Activated CD4-positive, alpha-beta T cell treated with anti-CD3 and anti-CD28 coated beads, Interleukin-2, amount 10 ng/mL, durations not matched to agents 24 days and 14 days (primary cell): ENCODE measurements around the gene CAPN12. TPM values are rescaled to one million over a fixed set of nuclear protein-coding genes. Genes with fewer than 3 reads are reported as not detected.

ENCODE experiments used
- total RNA-seq: library from RNA; stranded (reverse); gene quantifications from 2 replicates; pipeline ENCODE4 v1.2.3, GENCODE V29; 2022

The CAPN12 gene
- total RNA-seq, 1 donor from 2014 or later: 3.5 TPM

Other genes starting within 250 kb of the CAPN12 start
- gene MAP4K1, start 126.5 kb downstream of the CAPN12 start, total RNA-seq: 156 and 172 TPM in 2 replicates
- 321 and 322 TPM in 2 replicates for gene EIF3K, start 125.3 kb downstream of the CAPN12 start, total RNA-seq
- 243 and 257 TPM in 2 replicates for gene ACTN4, start 96.8 kb downstream of the CAPN12 start, total RNA-seq
- gene LGALS7, start 29.0 kb upstream of the CAPN12 start, total RNA-seq: not detected in 2 replicates
- gene LGALS7B, start 44.7 kb upstream of the CAPN12 start, total RNA-seq: not detected in 2 replicates
- gene LGALS4, start 68.5 kb upstream of the CAPN12 start, total RNA-seq: 1.3 and 1.7 TPM in 2 replicates
- 129 and 130 TPM in 2 replicates for gene ECH1, start 87.3 kb upstream of the CAPN12 start, total RNA-seq
- 686 and 695 TPM in 2 replicates for gene HNRNPL, start 105.5 kb upstream of the CAPN12 start, total RNA-seq
- 62.7 and 68.9 TPM in 2 replicates for gene RINL, start 133.8 kb upstream of the CAPN12 start, total RNA-seq
- 23.6 and 30.1 TPM in 2 replicates for gene SIRT2, start 155.1 kb upstream of the CAPN12 start, total RNA-seq
- gene NFKBIB, start 155.5 kb upstream of the CAPN12 start, total RNA-seq: 89.2 and 89.7 TPM in 2 replicates
- gene CCER2, start 167.7 kb upstream of the CAPN12 start, total RNA-seq: 0.77 and 0.97 TPM in 2 replicates
- 41.6 and 42.6 TPM in 2 replicates for gene SARS2, start 186.3 kb upstream of the CAPN12 start, total RNA-seq
- 112 and 122 TPM in 2 replicates for gene MRPS12, start 186.5 kb upstream of the CAPN12 start, total RNA-seq
- gene FBXO17, start 231.3 kb upstream of the CAPN12 start, total RNA-seq: not detected in 2 replicates